Stimulated activated CD8-positive, alpha-beta memory T cell treated with anti-CD3 and anti-CD28 coated beads, Interleukin-15, amount 100 ng/mL, for 4 hours (primary cell): ENCODE measurements around the gene ARVCF.

Experiments used
- DNase-seq, 2 donors: peaks; one replicate each; pipeline ENCODE4 v3.0.0-alpha.2; 2020; ENCODE audit warnings: low read depth in 2 of 2

ARVCF gene

DNA sequence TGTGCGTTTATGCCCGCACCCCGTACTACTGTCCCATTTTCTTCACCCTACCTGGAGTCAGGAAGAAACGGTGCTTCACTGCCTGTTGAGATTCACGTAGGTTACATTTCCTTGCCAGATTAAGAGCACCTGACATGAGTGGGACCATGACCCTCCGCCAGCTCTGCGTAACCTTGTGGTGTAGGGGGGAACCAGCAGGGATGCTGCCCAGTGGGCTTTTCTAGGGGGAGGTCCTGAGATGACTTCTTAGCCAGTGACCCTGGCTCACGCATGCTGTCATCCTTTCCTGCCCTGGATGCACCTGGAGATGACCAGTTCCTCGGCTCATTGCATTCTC, 967 bp upstream of the ARVCF start:
- DNase-seq: no peak

DNA sequence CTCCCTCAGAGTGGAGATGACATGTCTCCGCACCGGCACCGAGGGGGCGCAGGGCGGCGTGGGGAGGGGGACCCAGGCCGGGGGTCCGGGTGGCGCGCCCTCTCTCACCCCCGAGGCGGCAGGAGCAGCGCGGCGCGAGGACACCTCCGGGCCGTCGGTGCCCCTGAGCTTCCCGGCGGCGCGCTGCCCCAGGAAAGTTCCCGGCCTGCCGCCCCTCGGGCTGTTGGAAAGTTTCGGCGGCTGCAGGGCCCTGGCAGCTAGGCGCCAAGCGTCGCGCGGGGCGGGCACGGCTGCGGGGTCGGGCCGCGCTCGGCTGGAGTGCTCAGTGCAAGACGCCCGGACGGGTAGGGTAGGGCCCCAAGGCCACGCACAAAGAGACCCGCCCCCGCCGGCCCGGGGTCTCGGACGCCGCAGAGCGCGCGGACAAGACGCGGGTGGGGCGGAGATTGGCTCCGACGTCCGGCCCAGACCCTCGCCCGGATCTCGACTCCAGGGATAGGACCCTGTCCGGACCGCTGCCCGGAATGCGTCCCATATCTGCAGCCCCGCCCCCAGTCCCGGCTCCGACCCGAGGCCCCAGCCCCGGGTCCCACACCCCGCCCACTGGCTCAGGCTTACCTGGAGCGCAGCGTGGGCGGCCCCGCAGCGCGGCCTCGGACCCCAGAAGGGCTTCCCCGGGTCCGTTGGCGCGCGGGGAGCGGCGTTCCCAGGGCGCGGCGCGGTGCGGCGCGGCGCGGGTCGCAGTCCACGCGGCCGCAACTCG, 471 bp downstream of the ARVCF start:
- DNase-seq: no peak

DNA sequence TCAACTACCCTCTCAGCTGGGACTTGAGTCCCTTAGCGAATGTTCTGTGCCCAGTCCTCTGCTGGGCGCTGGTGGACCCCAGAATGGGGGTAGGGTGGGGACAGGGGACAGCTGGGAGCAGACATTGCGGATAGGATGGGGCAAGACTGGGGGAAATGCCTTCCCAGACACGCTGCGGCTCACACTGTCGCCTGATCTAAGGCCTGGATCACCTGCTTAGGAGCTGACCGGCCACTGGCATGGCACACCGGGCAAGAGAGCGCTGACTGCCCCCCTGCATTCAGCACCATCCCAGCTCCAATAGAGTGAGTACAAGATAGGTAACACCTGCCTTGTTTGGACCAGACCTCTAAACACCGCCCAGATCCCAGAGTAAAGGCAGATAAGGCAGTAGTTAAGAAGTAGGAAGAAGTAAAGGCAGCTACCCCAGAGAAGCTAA, 1.4 kb downstream of the ARVCF start:
- DNase-seq: no peak

DNA sequence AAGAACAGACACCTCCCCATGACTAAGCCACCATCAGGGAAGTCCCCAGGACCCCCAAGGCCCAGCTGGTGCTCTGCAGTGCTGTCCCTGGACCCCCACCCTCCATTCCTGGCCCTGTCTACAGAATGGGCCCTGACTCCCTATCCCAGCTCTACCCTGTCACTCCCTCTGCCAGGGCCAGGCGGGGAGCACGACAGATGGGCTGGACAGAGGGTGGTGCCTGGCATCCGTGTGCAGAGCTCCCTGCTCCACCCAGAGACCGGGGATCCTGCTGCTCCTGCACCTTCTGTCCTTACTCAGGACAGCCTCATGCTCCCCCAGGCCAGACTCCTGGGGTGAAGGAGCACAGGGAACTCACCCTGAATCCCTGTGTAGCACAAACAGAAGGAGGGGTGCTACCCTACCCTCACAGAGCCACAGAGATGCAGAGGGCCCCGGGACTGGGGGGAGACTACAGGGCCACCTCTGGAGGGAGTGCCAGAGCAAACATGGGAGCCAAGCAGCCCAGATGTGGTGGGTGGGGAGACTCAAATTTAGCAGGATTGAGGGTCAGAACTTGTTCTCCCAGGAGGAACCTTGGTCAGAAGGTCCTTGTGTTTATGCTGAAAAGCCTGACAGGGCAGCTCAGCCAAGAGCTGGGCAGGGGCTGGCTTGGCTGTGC, 2.0 kb downstream of the ARVCF start:
- no peak for DNase-seq

DNA sequence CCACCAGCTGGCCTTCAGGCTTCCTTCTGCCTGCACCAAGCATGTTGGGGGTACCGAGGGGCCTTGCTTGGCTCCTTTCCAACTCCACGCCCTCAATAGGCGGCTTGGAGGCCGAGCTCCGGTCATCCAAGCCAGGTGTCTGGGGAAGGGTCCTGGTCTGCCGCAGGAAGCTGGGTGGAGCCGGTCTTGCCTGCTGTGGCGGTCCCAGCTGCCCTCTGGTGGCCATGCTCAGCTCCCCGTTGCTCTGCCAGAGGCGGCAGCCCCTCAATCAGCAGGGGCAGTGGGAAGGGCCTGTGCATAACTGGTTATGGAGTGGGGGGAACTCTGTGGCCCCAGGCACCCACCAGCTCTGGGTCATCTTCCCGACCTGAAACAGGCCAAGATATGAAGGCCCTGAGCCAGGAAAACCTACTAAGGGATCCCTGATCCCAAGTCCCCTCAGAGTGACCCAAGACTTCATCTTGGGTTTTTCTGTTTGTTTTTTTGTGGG, 3.2 kb downstream of the ARVCF start:
- no peak for DNase-seq

DNA sequence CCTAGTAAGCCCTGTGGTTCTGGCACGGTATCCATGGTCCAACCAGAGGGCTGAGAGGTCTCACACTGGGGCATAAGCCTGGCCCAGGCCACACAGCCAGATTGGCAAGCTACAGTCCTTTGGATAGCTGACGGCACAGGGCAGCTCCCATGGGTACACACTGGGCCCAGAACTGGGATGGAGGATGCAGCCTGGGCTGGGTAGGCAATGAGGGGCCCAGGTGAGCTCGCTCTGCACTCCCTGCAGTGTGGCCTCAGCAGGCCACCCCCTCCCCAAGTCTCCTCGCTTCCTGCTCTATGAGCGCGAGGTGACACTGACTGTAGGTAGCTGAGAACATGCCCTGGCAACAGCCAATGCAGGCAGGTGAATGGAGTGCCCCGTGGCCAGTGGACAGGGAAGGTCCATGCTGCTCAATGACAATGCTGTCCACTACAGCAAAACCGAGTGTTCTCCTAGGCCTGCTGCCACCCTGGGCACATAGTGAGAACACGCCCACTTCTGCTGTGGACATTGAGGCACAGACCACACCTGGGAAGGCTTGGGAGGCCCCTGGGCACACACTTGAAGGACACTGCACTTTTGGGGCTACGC, 3.8 kb downstream of the ARVCF start:
- no peak for DNase-seq

DNA sequence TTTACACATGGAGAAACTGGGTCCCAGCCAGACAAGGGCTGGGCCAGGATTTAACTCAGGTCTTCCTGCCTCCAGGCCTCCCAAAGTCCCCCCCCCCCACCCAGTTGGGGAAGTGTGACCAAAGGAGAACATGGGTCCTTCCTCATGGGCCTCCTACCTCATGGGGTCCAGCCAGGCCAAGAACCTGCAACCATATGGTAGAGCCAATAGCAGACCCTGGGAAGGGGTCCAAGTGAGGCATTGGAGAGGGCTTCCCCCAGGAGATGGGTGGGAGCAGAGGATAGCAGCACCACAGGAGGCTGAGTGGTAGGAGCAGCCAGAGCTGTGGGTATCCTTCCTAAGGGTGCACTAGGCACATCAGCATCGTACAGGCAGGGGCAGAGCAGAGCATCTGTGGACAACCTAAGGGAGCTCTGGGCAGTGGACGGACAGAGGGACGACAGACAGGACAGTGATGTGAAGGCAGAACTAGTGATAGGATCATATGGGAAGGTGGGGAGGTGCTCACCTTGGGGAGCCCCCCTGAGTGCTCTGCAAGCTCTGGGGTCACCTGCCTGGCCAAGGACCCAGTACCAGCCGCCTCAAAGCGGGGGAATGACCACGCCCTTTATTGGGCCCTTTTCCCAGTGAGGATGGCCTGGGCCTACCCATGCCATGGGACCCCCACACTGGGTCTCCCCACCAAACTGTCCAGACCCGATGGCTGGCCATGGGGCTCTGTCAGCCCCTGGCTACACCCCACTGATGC, 4.5 kb downstream of the ARVCF start:
- DNase-seq: no peak

DNA sequence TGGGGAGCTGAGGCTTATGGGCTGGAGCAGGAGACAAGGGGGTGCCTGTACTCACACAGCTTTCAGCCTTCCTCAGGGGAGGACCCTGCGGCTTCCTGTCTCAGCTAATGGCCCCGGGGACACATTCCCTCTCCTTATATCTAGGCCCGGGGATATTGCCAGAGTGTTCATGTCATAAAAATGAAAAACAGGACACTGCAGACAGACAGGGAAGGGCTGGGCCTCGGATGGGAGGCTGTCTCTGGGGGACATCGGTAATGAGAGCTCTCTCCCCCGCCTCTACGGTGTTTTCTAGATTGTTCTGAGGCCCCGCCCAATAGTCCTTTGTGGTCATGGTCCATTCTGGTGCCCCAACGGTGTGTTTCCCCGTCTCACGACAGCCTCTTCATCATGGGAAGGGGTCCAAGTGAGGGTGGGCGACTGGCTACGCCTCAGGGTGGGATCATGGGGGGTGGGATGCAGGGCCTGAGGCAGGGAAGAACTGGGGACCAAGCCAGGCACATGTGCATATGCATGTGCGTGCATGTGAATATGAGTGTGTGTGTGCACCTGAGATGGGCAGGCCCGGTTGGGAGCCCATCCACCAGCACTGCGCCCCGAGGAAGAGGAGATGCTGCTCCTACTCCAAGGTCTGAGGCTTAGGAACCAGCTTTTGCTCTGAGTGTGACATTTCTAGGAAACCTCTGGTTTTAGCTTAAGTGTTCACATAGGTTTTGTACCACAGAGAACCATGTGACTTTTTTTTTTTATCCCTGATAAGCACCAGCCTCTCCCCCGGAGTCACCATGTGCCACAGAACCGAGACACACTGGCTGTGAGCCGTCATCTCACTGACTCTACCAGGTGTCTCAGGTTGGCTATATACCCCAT, 5.3 kb downstream of the ARVCF start:
- DNase-seq: no peak

DNA sequence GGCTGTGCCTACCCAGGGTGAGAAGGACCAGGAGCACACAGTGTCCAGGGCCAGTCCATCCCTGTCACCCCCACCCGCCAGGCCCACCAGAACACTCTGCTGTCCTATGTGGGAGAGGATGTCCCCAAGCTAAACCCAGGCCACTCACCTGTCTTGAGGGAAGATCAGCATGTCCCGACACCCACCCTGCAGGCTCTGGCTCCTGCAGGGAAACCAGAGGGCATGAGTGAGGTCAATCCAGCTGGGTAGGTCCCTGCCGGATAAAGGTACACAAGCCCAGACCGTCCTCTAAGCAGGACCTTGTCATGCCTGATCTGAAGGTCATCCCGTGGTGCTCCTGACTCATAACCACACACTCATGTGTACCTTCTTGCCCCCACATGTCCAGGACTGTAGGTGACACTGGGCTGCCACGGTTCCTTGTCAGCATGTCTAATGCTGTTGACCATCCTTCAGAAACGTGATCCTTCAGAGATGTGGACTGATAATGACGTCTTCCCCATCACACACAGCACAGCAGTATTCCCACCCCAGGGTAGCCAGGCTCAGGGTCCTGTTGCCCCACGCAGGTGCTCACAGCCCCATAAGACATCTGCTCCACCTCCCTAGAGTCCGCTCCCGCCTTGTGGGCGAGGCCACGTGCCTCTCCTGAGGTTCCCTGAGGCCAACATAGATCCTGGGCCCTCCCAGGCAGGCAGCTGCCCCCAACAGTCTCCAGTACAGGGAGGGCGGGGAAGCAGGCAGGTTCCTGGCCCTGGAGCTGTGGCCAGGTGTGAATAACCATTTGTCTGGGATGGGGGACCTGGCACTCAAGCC, 6.1 kb downstream of the ARVCF start:
- DNase-seq: no peak

DNA sequence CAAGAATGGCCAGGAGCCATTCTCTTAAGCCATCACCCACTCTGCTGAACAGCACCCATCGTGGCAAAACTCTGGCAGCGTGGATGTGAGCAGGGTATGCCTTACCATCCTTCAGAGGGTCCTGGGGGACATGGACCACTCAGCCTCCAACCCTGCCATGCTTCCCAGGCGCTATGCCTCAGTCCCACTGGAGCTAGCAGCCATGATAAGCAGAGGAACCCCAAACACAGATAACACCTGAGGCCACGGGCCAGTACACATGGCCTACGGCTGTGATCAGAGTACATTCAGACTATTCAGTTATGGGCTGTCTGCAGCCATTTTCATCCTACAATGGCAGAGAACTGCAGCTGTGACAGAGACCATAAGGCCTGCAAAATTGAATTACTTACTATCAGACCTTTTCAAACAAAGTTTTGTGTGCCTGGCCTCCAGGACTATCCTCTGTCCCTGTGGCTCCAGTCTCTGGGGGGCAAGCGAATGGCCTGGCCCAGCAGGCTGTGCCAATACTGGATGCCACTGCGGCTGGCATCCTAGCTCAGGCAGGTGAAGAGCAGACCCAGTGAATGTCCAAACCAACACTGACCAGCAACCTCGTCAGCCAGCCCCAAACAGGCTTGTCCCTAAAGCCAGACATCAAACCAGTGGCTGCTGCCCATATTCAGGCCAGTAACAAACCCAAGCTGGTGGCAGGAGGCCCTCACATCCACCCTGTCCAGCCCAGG, 6.9 kb downstream of the ARVCF start:
- no peak for DNase-seq

DNA sequence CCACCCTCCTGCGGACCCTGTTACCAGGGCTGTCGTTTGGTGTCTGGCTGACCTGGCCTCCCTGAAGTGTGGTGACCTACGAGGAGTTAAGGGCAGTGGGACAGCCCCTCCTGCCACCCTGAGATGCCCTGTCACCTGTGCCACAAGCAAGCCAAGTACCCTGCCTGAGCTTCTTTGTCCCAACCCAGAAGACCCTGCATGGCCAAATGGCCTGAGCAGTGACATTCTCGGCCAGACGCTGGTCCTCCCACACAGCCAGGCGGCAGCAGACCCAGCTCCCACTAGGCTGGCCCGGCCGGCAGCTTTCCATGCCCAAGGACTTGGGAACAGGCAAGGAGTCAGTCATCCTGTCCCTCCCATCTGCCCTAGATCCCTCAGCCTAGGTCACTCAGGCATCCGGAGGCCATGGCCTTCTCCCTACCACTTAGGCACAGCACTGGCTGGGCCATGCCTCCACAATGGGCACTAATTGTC, 7.6 kb downstream of the ARVCF start:
- DNase-seq: no peak

DNA sequence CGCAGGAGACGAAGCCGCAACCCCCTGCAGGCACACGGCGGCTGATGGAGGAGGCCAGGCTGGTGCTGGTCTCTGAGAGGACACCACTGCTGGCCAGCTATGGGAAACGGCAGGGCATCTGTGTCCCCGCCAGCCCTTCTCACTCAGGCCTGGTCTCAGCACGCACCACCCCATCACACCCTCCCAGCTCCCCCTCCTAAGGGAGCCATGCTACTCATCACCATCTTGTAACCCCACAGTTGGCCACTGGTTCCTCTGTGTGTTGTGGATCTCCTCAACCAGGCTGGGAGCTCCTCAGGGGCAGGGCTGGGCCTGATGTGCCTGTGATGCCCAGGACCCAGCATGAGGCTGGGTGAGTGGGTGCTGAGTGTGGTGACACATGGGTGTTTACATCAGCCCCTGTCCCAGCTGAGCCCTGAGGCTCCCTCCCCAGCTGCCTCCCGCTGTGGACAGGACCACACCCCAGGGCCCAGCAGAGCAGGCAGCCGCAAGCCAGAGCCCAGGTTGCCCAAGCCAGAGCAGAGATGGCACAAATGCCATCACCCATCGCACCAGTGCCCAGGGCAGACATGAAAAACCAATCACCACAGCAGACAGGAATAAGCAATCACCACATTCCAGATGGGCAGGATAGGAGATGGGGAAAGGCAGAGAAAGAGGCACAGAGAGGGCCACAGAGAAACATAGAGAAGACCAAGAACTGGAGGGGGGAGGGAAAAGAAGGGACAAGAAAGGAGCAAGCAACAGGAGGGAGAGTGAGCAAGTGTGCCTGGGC, 8.2 kb downstream of the ARVCF start:
- DNase-seq: no peak

DNA sequence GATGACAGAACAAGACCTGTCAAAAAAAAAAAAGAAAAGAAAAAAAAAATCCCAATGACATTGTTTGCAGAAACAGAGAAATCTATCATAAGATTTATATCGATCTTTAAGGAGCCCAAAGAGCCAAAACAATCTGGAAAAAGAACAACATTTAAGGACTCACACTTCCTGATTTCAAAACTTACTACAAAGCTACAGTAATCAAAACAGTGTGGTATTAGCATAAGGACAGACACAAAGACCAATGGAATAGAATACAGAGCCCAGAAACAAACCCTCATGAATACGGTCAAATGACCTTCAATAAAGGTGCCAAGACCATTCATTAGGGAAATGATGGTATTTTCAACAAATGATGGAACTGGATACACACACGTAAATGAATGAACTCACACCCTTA, 12.2 kb downstream of the ARVCF start:
- no peak for DNase-seq

DNA sequence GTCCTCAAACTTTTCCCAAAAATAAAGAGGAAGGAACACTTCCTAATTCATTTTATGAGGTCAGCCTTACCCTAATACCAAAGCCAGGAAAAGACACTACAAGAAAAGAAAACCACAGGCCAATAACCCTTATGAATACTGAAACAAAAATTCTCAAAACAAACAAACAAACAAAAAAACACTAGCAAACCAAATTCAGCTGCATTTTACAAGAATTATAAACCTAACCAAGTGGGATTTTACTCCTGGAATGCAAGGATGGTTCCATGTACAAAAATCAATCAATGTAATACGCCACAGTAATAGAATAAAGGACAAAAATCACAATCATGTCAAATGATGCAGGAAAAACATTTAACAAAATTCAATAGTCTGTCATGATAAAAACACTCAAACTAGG, 13.3 kb downstream of the ARVCF start:
- DNase-seq: no peak

DNA sequence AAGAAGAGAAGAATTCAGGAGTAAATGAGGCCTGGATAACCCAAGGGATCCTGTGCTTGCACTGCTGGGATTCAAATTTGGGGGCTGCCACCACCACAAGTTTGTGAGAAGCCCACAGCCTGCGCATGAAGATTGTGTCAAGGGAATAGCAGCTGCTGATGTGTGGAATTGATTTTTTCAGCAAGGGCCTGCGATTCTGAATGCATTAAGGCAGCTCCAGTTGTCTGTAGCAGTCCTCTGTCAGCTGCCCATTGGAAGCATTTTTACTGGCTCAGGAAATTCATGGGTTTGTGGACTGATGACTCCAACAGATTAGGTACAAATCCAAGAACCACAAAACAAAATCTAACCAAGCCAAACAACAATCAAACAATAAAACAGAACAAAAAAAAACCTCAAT, 14.0 kb downstream of the ARVCF start:
- no peak for DNase-seq

DNA sequence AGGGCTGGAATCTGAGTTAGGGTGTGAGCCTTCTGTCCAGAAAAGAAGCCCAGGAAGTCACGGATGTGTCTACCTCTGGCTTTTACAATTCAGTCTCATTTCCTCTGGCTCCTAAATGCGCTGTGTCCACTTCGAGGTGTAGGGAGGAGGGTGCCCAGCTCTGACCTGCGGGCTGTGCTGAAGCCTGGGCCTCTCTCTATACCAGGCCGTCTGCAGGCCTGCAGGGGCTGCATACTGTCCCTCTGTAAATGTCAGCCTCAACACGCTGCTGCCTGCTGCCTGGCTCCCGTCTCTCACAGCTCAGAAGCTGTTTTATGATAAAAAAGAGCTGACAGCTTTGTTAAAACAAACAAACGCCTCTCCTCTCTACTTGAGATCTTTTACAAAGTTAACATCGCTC, 14.5 kb downstream of the ARVCF start:
- DNase-seq: no peak

DNA sequence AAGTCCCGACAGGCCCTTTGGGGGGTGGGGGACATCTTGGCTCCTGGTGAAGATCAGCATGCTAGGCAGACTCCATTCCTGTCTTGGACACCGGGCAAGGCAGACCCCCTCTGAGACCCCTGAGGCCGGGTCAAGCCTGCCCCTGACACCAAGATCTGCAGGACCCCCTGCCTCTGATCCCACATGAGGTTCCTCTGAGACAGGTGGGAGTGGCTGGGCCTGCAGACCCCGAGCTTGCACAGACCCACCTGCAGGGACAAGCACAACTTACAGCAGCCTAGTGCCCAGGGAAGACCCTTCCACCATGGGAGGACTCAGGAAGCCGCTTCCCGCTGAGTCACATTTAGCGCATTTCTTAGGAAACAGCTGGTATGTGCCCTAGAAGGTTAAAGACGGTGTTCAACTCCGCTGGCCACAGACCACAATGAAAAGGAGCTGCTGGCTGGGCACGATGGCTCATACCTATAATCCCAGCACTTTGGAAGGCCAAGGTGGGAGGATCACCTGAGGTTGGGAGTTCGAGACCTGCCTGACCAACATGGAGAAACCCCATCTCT, 15.5 kb downstream of the ARVCF start:
- no peak for DNase-seq

DNA sequence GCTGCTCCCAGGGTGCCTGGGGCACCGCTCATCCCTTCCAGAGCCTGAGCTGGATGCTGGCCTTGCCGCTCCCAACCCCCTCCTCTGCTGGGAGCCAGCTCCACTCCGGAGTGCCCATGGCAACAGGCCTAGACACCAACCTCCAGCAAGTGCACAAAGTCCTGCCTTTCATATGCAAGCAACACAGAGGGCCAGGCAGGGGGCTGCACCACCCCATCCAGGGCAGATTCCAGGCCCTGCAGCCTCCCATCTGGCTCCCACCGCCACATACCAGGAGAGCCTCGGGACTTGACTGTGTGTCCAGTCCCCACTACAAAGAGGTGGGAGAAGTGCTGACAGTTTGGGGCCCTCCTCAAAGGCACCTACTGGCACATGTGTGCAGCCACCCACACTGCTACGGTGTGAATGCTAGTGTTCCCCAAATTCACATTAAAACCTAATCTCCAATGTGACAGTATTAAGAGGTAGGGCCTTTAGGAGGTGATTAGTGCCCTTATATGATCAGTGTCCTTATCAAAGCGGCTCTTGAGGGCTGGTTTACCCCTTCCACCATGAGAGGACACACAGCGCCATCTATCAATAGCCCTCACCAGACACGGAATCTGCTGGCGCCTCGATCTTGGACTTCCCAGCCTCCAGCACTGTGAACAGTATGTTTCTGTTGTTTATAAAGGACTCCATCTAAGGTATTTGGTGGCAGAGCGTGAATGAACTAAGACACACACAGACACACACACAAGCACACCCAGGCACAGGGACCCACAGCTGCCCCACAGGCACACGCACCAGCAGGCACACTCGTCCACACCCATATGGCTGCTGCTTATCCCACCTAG, 16.2 kb downstream of the ARVCF start:
- no peak for DNase-seq
